Measurements from ENCODE around the gene CSTF2.

DNA sequence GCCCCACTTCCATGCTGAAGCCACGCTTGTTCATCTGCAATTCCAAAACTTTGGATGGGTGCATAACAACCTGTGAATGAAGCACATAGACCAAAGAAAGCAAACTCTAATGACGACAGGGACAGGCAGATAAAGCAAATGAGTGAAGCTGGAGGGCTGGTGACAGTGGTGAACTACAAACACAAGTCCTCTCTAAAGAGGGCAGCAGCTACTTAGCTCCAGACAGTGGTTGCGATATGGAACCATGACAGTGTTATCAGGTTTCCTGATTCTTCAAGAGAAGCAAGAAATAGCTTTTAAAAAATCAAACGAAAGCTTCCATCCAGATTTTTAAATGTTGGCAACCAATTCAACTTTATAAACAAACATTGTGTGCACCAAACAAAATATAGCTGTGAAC, 30.1 kb downstream of the CSTF2 start:
- TF ChIP-seq, protein P1, sequence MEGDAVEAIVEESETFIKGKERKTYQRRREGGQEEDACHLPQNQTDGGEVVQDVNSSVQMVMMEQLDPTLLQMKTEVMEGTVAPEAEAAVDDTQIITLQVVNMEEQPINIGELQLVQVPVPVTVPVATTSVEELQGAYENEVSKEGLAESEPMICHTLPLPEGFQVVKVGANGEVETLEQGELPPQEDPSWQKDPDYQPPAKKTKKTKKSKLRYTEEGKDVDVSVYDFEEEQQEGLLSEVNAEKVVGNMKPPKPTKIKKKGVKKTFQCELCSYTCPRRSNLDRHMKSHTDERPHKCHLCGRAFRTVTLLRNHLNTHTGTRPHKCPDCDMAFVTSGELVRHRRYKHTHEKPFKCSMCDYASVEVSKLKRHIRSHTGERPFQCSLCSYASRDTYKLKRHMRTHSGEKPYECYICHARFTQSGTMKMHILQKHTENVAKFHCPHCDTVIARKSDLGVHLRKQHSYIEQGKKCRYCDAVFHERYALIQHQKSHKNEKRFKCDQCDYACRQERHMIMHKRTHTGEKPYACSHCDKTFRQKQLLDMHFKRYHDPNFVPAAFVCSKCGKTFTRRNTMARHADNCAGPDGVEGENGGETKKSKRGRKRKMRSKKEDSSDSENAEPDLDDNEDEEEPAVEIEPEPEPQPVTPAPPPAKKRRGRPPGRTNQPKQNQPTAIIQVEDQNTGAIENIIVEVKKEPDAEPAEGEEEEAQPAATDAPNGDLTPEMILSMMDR (IDR thresholded peaks at IDR 0.05): no peak
- no peak for TF ChIP-seq POLR2AphosphoS5 (IDR thresholded peaks at IDR 0.05; ENCODE audit: low read depth, low read length)
- TF ChIP-seq, protein P2, sequence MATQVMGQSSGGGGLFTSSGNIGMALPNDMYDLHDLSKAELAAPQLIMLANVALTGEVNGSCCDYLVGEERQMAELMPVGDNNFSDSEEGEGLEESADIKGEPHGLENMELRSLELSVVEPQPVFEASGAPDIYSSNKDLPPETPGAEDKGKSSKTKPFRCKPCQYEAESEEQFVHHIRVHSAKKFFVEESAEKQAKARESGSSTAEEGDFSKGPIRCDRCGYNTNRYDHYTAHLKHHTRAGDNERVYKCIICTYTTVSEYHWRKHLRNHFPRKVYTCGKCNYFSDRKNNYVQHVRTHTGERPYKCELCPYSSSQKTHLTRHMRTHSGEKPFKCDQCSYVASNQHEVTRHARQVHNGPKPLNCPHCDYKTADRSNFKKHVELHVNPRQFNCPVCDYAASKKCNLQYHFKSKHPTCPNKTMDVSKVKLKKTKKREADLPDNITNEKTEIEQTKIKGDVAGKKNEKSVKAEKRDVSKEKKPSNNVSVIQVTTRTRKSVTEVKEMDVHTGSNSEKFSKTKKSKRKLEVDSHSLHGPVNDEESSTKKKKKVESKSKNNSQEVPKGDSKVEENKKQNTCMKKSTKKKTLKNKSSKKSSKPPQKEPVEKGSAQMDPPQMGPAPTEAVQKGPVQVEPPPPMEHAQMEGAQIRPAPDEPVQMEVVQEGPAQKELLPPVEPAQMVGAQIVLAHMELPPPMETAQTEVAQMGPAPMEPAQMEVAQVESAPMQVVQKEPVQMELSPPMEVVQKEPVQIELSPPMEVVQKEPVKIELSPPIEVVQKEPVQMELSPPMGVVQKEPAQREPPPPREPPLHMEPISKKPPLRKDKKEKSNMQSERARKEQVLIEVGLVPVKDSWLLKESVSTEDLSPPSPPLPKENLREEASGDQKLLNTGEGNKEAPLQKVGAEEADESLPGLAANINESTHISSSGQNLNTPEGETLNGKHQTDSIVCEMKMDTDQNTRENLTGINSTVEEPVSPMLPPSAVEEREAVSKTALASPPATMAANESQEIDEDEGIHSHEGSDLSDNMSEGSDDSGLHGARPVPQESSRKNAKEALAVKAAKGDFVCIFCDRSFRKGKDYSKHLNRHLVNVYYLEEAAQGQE (IDR thresholded peaks at IDR 0.05; ENCODE audit: insufficient read depth in 1 of 2, low read depth in 2 of 2, low read length in 1 of 2): no peak
